C4-2B (cell line): ENCODE data around the gene GALNT2.

Experiments used
- H3K27ac ChIP-seq: fragments of 450-650 bp; 2 replicates; pipeline ENCODE4 v1.5.1; 2017
- ZFX ChIP-seq: fragments of 450-650 bp; IDR thresholded peaks from 2 replicates; pipeline ENCODE4 v1.6.1; 2017
- TF ChIP-seq, protein P1 (sequence below): fragments of 450-650 bp; conservative IDR thresholded peaks from 2 replicates; pipeline ENCODE4 v1.5.1; 2017; ENCODE audit warnings: mild to moderate bottlenecking

The GALNT2 gene

DNA sequence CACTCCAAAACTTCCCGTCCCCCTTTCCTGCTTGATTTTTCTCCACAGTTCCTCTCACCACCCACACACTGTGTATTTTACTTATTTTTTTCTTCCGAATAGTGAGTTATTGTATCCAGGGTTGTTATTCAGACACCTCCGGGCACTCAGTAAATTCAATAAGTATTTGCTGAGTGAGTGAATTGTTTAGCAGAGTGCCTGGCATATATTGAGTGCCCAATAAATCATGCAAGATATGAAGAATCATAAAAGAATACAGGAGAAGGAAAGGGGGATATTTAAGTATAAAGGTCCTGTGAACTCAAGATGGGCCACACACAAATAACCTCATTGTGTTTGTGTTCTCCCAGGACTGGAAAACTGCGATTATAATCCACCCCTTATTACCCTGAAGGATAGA lies 139.9 kb downstream of the GALNT2 start:
- TF ChIP-seq, protein P1, sequence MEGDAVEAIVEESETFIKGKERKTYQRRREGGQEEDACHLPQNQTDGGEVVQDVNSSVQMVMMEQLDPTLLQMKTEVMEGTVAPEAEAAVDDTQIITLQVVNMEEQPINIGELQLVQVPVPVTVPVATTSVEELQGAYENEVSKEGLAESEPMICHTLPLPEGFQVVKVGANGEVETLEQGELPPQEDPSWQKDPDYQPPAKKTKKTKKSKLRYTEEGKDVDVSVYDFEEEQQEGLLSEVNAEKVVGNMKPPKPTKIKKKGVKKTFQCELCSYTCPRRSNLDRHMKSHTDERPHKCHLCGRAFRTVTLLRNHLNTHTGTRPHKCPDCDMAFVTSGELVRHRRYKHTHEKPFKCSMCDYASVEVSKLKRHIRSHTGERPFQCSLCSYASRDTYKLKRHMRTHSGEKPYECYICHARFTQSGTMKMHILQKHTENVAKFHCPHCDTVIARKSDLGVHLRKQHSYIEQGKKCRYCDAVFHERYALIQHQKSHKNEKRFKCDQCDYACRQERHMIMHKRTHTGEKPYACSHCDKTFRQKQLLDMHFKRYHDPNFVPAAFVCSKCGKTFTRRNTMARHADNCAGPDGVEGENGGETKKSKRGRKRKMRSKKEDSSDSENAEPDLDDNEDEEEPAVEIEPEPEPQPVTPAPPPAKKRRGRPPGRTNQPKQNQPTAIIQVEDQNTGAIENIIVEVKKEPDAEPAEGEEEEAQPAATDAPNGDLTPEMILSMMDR: no peak
- TF ChIP-seq ZFX: no peak
- no peak overlapping the region for H3K27ac ChIP-seq

DNA sequence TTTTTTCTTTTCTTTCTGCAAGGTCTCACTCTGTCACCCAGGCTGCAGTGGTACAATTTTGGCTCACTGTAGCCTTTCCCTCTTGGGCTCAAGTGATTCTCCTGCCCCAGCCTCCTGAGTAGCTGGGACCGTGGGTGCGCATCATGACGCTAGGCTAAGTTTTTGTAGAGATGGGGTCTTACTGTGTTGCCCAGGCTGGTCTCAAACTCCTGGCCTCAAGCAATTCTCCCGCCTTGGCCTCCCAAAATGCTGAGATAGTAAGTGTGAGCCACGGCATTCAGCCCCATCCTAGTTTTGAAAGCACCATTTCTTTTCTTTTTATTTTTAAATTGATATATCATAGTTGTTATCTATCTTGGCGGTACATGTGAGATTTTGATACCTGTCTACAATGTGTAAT lies 140.6 kb downstream of the GALNT2 start:
- TF ChIP-seq, protein P1: no peak
- no peak for TF ChIP-seq ZFX
- H3K27ac ChIP-seq: no peak overlapping the region

DNA sequence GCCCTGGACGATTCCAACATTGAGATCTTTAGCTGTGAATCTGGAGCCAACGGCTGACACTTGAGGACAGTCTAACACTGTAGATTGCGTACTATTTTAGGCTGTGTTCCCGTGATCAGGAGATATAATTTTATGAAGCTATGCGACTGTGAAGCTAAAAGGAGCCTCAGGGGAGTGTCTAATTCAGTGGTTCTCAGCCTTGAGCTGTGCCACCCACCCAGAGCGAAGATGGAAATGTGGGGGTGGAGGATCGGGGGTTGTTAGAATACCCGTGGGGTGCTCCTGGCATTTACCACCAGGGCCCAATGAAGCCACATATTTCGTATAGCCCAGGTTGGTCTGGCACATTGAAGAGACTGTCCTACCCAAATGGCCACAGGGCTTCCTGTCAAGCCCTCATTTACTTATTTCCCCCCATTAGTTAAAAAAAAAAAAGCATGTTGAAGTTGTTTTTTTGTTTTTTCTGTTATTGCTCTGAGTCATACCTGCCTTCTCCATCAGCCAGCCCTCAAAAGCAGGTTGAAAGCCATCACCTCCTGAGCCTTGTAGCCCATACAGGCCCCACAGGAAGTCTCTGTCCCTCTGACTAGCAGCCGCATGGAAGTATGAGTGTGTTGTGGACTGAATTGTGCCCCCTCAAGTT lies 141.7 kb downstream of the GALNT2 start:
- H3K27ac ChIP-seq: no peak overlapping the region
- TF ChIP-seq, protein P1: no peak
- TF ChIP-seq ZFX: no peak

DNA sequence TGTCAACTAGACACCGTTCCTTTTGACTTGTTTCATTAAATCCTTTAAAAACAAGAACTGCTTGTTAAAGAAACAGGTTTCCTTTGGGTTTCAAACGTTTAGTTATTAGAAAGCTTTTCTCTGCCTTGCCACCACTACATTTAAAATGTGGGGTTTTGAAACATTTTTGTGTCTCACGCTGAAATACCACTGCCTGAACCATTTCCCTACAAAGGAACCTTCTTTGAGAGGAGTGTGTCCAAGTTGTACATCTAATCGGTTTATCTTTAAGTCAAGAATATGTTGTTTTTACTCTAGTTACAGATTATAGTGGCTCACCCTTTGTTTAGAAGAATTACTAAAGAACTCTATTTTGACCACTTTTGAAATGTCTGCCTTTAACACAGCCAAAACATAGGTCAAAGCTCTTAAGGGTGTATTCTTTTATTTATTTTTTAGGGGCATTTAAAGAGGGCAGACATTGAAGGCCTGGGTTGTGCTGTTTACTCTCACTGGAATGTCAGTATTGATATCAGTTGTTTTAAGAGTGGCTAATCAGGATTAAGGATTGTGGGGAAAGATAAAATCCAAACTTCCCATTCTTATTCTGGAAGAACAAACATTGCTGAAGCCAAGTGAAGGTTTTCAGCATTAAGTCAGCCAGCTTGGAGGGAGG lies 143.4 kb downstream of the GALNT2 start:
- TF ChIP-seq, protein P1: no peak
- TF ChIP-seq ZFX: no peak
- no peak overlapping the region for H3K27ac ChIP-seq

DNA sequence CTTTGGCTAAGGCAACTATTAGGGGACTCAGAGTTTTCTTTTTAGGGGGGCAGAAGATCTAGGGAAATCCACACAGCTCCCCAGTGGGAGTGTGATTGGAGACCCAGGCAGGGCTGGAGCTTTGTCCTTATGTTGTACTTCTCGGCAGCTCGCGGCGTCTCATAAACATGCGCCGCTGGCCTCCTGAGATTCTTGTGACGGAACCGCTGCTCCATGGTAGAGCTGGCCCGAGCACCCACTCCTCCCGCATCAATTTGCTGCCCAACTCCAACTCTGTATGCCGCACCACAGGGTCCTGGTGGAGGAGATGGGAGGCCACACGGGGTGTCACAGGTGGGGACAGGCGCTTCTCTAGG lies 143.9 kb downstream of the GALNT2 start:
- no peak overlapping the region for H3K27ac ChIP-seq
- TF ChIP-seq, protein P1: no peak
- no peak for TF ChIP-seq ZFX

DNA sequence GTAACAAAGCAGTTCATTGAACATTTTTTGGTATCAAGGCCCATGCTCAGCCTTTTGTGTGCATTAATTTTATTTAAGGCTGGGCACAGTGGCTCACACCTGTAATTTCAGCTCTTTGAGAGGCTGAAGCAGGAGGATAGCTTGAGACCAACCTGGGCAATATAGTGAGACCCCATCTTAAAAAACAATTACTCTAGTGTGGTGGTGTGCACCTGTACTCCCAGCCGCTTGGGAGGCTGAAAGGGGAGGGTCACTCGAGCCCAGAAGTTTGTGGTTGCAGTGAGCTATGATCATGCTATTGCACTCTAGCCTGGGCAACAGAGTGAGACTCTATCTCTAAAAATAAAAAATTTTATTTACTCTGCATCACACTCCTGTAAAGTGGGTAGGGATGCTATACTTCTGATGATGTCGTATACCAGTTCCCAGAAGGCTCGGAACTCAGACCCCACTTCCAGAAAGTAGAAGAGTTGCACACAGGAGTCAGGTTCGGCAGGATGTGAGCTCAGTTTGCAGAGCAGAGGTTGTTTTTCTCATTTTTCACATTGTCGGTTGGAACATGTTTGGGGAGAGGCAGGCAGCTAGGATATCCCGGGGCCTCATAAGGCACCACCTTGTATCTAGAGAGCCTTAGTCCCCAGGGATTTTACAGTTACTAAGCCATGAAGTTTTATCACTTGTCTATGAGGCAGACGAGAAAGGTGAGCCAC lies 144.6 kb downstream of the GALNT2 start:
- H3K27ac ChIP-seq: no peak overlapping the region
- TF ChIP-seq, protein P1: no peak
- TF ChIP-seq ZFX: no peak

DNA sequence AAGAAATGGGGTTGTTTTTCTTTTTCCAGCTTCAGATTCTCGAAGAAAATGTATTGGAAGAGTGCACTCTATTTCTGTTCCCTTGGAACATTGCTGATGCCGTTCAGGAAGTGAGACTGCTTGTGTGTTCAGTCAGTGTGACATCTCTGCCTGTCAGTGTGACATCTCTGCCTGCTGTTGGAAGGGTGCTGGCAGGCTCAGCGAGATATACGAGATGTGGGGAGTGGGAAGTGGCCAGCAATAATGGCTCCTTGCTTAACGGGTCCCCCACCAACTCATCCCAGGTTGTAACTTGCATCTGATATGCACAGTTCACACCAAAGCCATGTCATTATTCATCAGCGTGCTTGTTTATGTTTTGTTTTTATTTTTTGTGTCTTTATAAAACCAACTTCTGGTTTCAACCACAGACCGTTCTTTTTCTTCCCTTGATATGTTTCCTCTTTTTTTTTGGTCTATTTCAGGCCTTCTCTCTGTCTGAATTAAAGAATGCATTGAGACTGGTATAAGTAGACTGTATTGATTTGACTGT lies 145.4 kb downstream of the GALNT2 start:
- no peak overlapping the region for H3K27ac ChIP-seq
- no peak for TF ChIP-seq ZFX
- TF ChIP-seq, protein P1: no peak
